Measurements from ENCODE around the gene HACD1. TPM values are rescaled to one million over a fixed set of nuclear protein-coding genes. Genes with fewer than 3 reads are reported as not detected.
A peak's percentile ranks its signal among the peaks of the same experiment; 100 is the strongest.
"Not testable (repeated sequence)": the region's sequence is repeated elsewhere in the genome, so short reads cannot be mapped to it uniquely, and the experiment has no call there.

HACD1 gene
- total and polyA plus RNA-seq, 2 experiments from 2014 or later: 14.8 to 38.8 TPM

GRCh38 chr10:17643339-17643754 lies 26.2 kb upstream of the HACD1 start:
- H3K4me2 ChIP-seq: peak overlapping the region; percentile 86
- H3K27ac ChIP-seq: peak overlapping the region; percentile 96
- H3K27me3 ChIP-seq: no peaks in the 10 kb centered on the region
- peak; percentile 83 for DNase-seq (ENCODE audit: low spot score)
- H4K20me1 ChIP-seq (ENCODE audit: insufficient read depth, poor library complexity, severe bottlenecking): peaks cover 3% of the 10 kb centered on the region
- no peaks in the 10 kb centered on the region for H3K36me3 ChIP-seq (replicated peaks; ENCODE audit: insufficient read depth, low read depth)
- TF ChIP-seq CTCF (IDR thresholded peaks at IDR 0.05; ENCODE audit: poor library complexity) (no peak), EZH2 (IDR thresholded peaks at IDR 0.05; ENCODE audit: borderline replicate concordance) (no peak)
- H3K9me2 ChIP-seq (replicated peaks; ENCODE audit: insufficient read depth): no peaks in the 10 kb centered on the region
- H3K9me3 ChIP-seq (ENCODE audit: low read depth): no peaks in the 10 kb centered on the region
- H2AFZ ChIP-seq: peak overlapping the region; percentile 40
- peaks cover 18% of the 10 kb centered on the region for H3K4me1 ChIP-seq (ENCODE audit: insufficient read depth)
- H3K4me3 ChIP-seq: peak overlapping the region; percentile 35
- WGBS (ENCODE audit: low lambda C conversion rate, missing lambda C conversion rate): under 1% methylated on average over 13 of the region's 13 CpGs
- peaks cover 56% of the 10 kb centered on the region for H3K79me2 ChIP-seq

GRCh38 chr10:17640331-17640816 lies 23.2 kb upstream of the HACD1 start:
- no peaks in the 10 kb centered on the region for H3K27me3 ChIP-seq
- TF ChIP-seq EZH2 (IDR thresholded peaks at IDR 0.05; ENCODE audit: borderline replicate concordance) (no peak), EZH2phosphoT487 (IDR thresholded peaks at IDR 0.05; ENCODE audit: low read depth, severe bottlenecking, unreplicated experiment) (no peak), CTCF (IDR thresholded peaks at IDR 0.05; ENCODE audit: poor library complexity) (no peak)
- WGBS (ENCODE audit: low lambda C conversion rate, missing lambda C conversion rate): 97% methylated on average over 4 of the region's 4 CpGs

GRCh38 chr10:17637869-17638268 lies 20.7 kb upstream of the HACD1 start:
- peaks cover 13% of the 10 kb centered on the region for H3K79me2 ChIP-seq
- H3K36me3 ChIP-seq (replicated peaks; ENCODE audit: insufficient read depth, low read depth): no peaks in the 10 kb centered on the region
- no peak for DNase-seq (ENCODE audit: low spot score)
- H3K4me3 ChIP-seq: no peak overlapping the region
- H3K27ac ChIP-seq: no peak overlapping the region
- no peak overlapping the region for H2AFZ ChIP-seq
- no peak overlapping the region for H3K4me2 ChIP-seq
- TF ChIP-seq EZH2 (IDR thresholded peaks at IDR 0.05; ENCODE audit: borderline replicate concordance): no peak
- TF ChIP-seq CTCF (IDR thresholded peaks at IDR 0.05; ENCODE audit: poor library complexity): no peak
- H3K27me3 ChIP-seq: no peaks in the 10 kb centered on the region
- no peaks in the 10 kb centered on the region for H3K9me3 ChIP-seq (ENCODE audit: low read depth)
- 96% methylated on average over 5 of the region's 5 CpGs for WGBS (ENCODE audit: low lambda C conversion rate, missing lambda C conversion rate)
- H3K4me1 ChIP-seq (ENCODE audit: insufficient read depth): peaks cover 2% of the 10 kb centered on the region
- H3K9me2 ChIP-seq (replicated peaks; ENCODE audit: insufficient read depth): no peaks in the 10 kb centered on the region
- no peaks in the 10 kb centered on the region for H4K20me1 ChIP-seq (ENCODE audit: insufficient read depth, poor library complexity, severe bottlenecking)

More at GRCh38 chr10:17640331-17640816, 23.2 kb upstream of the HACD1 start:
- H3K4me3 ChIP-seq: no peak overlapping the region
- H3K9me2 ChIP-seq (replicated peaks; ENCODE audit: insufficient read depth): no peaks in the 10 kb centered on the region
- H2AFZ ChIP-seq: no peak overlapping the region
- H3K4me1 ChIP-seq (ENCODE audit: insufficient read depth): peaks cover 5% of the 10 kb centered on the region
- H3K9me3 ChIP-seq (ENCODE audit: low read depth): no peaks in the 10 kb centered on the region
- H3K79me2 ChIP-seq: peaks cover 26% of the 10 kb centered on the region
- no peaks in the 10 kb centered on the region for H3K36me3 ChIP-seq (replicated peaks; ENCODE audit: insufficient read depth, low read depth)
- H3K4me2 ChIP-seq: no peak overlapping the region
- peaks cover 1% of the 10 kb centered on the region for H4K20me1 ChIP-seq (ENCODE audit: insufficient read depth, poor library complexity, severe bottlenecking)
- no peak overlapping the region for H3K27ac ChIP-seq
- DNase-seq (ENCODE audit: low spot score): no peak

GRCh38 chr10:17633353-17633752 lies 16.2 kb upstream of the HACD1 start:
- H3K9me3 ChIP-seq (ENCODE audit: low read depth): no peaks in the 10 kb centered on the region
- no peak overlapping the region for H3K4me2 ChIP-seq
- no peaks in the 10 kb centered on the region for H3K79me2 ChIP-seq
- H3K9me2 ChIP-seq (replicated peaks; ENCODE audit: insufficient read depth): no peaks in the 10 kb centered on the region
- no peaks in the 10 kb centered on the region for H4K20me1 ChIP-seq (ENCODE audit: insufficient read depth, poor library complexity, severe bottlenecking)
- DNase-seq (ENCODE audit: low spot score): no peak
- H3K36me3 ChIP-seq (replicated peaks; ENCODE audit: insufficient read depth, low read depth): no peaks in the 10 kb centered on the region
- no peak overlapping the region for H3K4me3 ChIP-seq
- WGBS (ENCODE audit: low lambda C conversion rate, missing lambda C conversion rate): 81% methylated on average over 1 of the region's 1 CpG
- no peak overlapping the region for H2AFZ ChIP-seq
- TF ChIP-seq CTCF (IDR thresholded peaks at IDR 0.05; ENCODE audit: poor library complexity) (no peak), EZH2phosphoT487 (IDR thresholded peaks at IDR 0.05; ENCODE audit: low read depth, severe bottlenecking, unreplicated experiment) (no peak), EZH2 (IDR thresholded peaks at IDR 0.05; ENCODE audit: borderline replicate concordance) (no peak)
- no peaks in the 10 kb centered on the region for H3K4me1 ChIP-seq (ENCODE audit: insufficient read depth)
- H3K27ac ChIP-seq: no peak overlapping the region
- no peaks in the 10 kb centered on the region for H3K27me3 ChIP-seq

- DNase-seq (ENCODE audit: low spot score); H3K27ac ChIP-seq; H3K4me2 ChIP-seq; H3K27me3 ChIP-seq; H3K4me1 ChIP-seq (ENCODE audit: insufficient read depth); H3K79me2 ChIP-seq; H3K4me3 ChIP-seq; H3K36me3 ChIP-seq (replicated peaks; ENCODE audit: insufficient read depth, low read depth); H2AFZ ChIP-seq; H3K9me2 ChIP-seq (replicated peaks; ENCODE audit: insufficient read depth); H3K9me3 ChIP-seq (ENCODE audit: low read depth); H4K20me1 ChIP-seq (ENCODE audit: insufficient read depth, poor library complexity, severe bottlenecking): not testable (repeated sequence)
- 91% methylated on average over 8 of the region's 8 CpGs for WGBS (ENCODE audit: low lambda C conversion rate, missing lambda C conversion rate)
These were observed 15.4 kb upstream of the HACD1 start for GRCh38 chr10:17632590-17632989.
